Endothelial cell of umbilical vein (primary cell): ENCODE results near the gene SYNDIG1.

Experiments
- CTCF ChIP-seq, 2 donors: IDR thresholded peaks; 1 replicate in 1 of 2; 2 replicates in 1 of 2; pipeline ENCODE4 v1.5.1; 2011; ENCODE audit warnings: low read length in 2 of 2, mild to moderate bottlenecking in 2 of 2, moderate library complexity in 2 of 2, control low read depth in 1 of 2, inconsistent platforms in 1 of 2, low read depth in 1 of 2; ENCODE audit not compliant: insufficient read depth in 1 of 2; ENCODE audit errors: extremely low read depth in 1 of 2
- EZH2 ChIP-seq: IDR thresholded peaks from 2 replicates; pipeline ENCODE4 v1.6.1; 2012; ENCODE audit warnings: borderline replicate concordance, low read depth, mild to moderate bottlenecking, moderate library complexity, low read length, inconsistent platforms; ENCODE audit not compliant: severe bottlenecking
- JUN ChIP-seq: IDR thresholded peaks from 2 replicates; pipeline ENCODE4 v1.6.1; 2011; ENCODE audit warnings: borderline replicate concordance, low read depth; ENCODE audit not compliant: insufficient read length, insufficient read depth
- MAX ChIP-seq: IDR thresholded peaks from 2 replicates; pipeline ENCODE4 v1.6.1; 2011; ENCODE audit not compliant: insufficient read depth, insufficient read length
- MYC ChIP-seq: IDR thresholded peaks from one replicate; pipeline ENCODE4 v1.6.1; 2011; ENCODE audit warnings: mild to moderate bottlenecking, low read depth, low read length
- POLR2A ChIP-seq: IDR thresholded peaks from 2 replicates; pipeline ENCODE4 v1.6.1; 2012; ENCODE audit warnings: low read depth, mild to moderate bottlenecking, control low read depth, low read length
- POLR2AphosphoS5 ChIP-seq: IDR thresholded peaks from 2 replicates; pipeline ENCODE4 v1.6.1; 2012; ENCODE audit warnings: low read depth, mild to moderate bottlenecking, control low read depth, low read length, moderate library complexity; ENCODE audit not compliant: insufficient read depth

DNA sequence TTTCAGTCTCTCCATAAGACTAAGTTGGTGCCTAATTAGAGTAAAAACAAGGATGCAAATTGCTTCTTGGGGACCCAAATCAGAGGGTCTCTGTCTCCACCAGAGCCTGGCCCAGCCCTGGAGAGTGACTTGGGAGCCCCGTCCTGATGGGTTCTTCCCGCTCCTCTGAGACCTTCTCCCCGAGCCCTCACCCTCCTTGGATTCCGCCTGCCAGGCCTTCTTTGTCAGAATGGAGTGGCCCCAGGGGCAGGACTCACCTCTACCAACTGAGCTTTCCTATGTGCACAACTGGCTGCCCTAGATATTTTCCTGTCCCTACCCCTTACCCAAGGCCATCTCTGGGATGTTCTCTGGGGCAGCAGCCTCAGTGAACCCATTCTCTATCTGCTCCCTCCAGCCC, 9.7 kb downstream of the SYNDIG1 start:
- TF ChIP-seq POLR2A = no peak
- no peak for TF ChIP-seq POLR2AphosphoS5
- no peak for TF ChIP-seq CTCF (IDR thresholded peaks at IDR 0.05; ENCODE audit: extremely low read depth in 1 of 2, insufficient read depth in 1 of 2, low read depth in 1 of 2, low read length in 2 of 2)
- TF ChIP-seq EZH2 = no peak
- no peak for TF ChIP-seq JUN
- no peak for TF ChIP-seq MYC
- TF ChIP-seq MAX = no peak
